IMR-90 (cell line): ENCODE measurements around the gene GSN. TPM values are rescaled to one million over a fixed set of nuclear protein-coding genes. Genes with fewer than 3 reads are reported as not detected.

Experiments used
- ATAC-seq: fragments of 200-7000 bp; cut with Tn5 transposase; 2 replicates; pipeline ENCODE4 v1.9.1; 2020; ENCODE audit warnings: low read depth, mild to moderate bottlenecking, moderate library complexity
- BruUV-seq: library from RNA; stranded (reverse); fragments of 400-500 nt; replicated peaks from 2 replicates; lab custom pipeline; 2021; lab: Mats Ljungman, UMichigan
- CTCF ChIA-PET: fragments of 300-600 bp; formaldehyde crosslinking; extraction: SDS; loops from one replicate; lab custom pipeline; 2021; ENCODE audit warnings: antibody characterized with exemption; lab: Yijun Ruan, JAX
- POLR2A ChIA-PET: fragments of 300-600 bp; sonication (Branson Sonifier 250); formaldehyde crosslinking; loops from one replicate; lab custom pipeline; 2022; ENCODE audit warnings: antibody characterized with exemption; ENCODE audit not compliant: unreplicated experiment; lab: Charles Lee
- DNase-seq: peaks from one replicate; pipeline ENCODE4 v3.0.0; 2013
- H2AFZ ChIP-seq: replicated peaks from 2 replicates; pipeline ENCODE3; 2013; ENCODE audit warnings: low read length, mild to moderate bottlenecking; ENCODE audit not compliant: poor library complexity
- H2AK5ac ChIP-seq: 2 replicates; pipeline ENCODE4 v1.6.1; 2013; ENCODE audit warnings: low read depth, low read length, inconsistent platforms
- H2AK9ac ChIP-seq: replicated peaks from 2 replicates; pipeline ENCODE3; 2013; ENCODE audit warnings: mild to moderate bottlenecking, low read depth, low read length, moderate library complexity; ENCODE audit not compliant: poor library complexity
- H2BK120ac ChIP-seq: 2 replicates; pipeline ENCODE4 v1.6.1; 2013; ENCODE audit warnings: low read depth, low read length, inconsistent platforms
- H2BK15ac ChIP-seq: 3 replicates; pipeline ENCODE4 v1.6.1; 2013; ENCODE audit warnings: low read depth, low read length, inconsistent platforms
- H2BK20ac ChIP-seq: 2 replicates; pipeline ENCODE4 v1.6.1; 2013; ENCODE audit warnings: low read depth, mild to moderate bottlenecking, inconsistent platforms, low read length, moderate library complexity
- H2BK5ac ChIP-seq: 2 replicates; pipeline ENCODE4 v1.6.1; 2013; ENCODE audit warnings: mild to moderate bottlenecking, low read depth, low read length, inconsistent platforms; ENCODE audit not compliant: poor library complexity, severe bottlenecking
- H3K14ac ChIP-seq: replicated peaks from 2 replicates; pipeline ENCODE4 v1.6.1; 2013; ENCODE audit warnings: low read depth, low read length, inconsistent platforms
- H3K18ac ChIP-seq: 2 replicates; pipeline ENCODE4 v1.6.1; 2013; ENCODE audit warnings: low read depth, low read length, control low read depth
- H3K23ac ChIP-seq: 2 replicates; pipeline ENCODE4 v1.6.1; 2013; ENCODE audit warnings: low read depth, low read length, inconsistent platforms
- H3K27ac ChIP-seq: 2 replicates; pipeline ENCODE4 v1.5.1; 2013; ENCODE audit warnings: mild to moderate bottlenecking, control low read depth, low read length; ENCODE audit not compliant: insufficient read depth
- H3K27me3 ChIP-seq: 2 replicates; pipeline ENCODE4 v1.6.1; 2013; ENCODE audit warnings: low read length; ENCODE audit not compliant: control insufficient read depth, insufficient read depth
- H3K36me3 ChIP-seq: 2 replicates; pipeline ENCODE4 v1.6.1; 2013; ENCODE audit warnings: low read length, mixed read lengths; ENCODE audit not compliant: control insufficient read depth, insufficient read depth
- H3K4ac ChIP-seq: 2 replicates; pipeline ENCODE4 v1.6.1; 2013; ENCODE audit warnings: low read depth, low read length, inconsistent platforms
- H3K4me1 ChIP-seq: 2 replicates; pipeline ENCODE4 v1.6.1; 2013; ENCODE audit warnings: low read length, mixed read lengths; ENCODE audit not compliant: control insufficient read depth, insufficient read depth
- H3K4me2 ChIP-seq: 2 replicates; pipeline ENCODE4 v1.6.1; 2013; ENCODE audit warnings: low read depth, mild to moderate bottlenecking, control low read depth, low read length, moderate library complexity
- H3K4me3 ChIP-seq: 2 replicates; pipeline ENCODE4 v1.5.1; 2013; ENCODE audit warnings: low read depth, mild to moderate bottlenecking, control low read depth, low read length, moderate library complexity; ENCODE audit not compliant: insufficient read depth
- H3K56ac ChIP-seq: 2 replicates; pipeline ENCODE4 v1.6.1; 2013; ENCODE audit warnings: low read length, inconsistent platforms; ENCODE audit not compliant: insufficient read depth; ENCODE audit errors: extremely low read depth
- H3K79me1 ChIP-seq, 2 experiments: 2 replicates each; pipeline ENCODE4 v1.6.1; 2013; ENCODE audit warnings: low read length in 2 of 2, inconsistent platforms in 1 of 2, low read depth in 1 of 2
- H3K9ac ChIP-seq: 2 replicates; pipeline ENCODE4 v1.6.1; 2013; ENCODE audit warnings: low read depth, low read length, control low read depth
- H3K9me1 ChIP-seq: 2 replicates; pipeline ENCODE4 v1.6.1; 2013; ENCODE audit warnings: low read length, inconsistent platforms; ENCODE audit not compliant: insufficient read depth
- H3K9me3 ChIP-seq: 2 replicates; pipeline ENCODE4 v1.6.1; 2013; ENCODE audit warnings: low read length; ENCODE audit not compliant: control insufficient read depth, insufficient read depth
- H4K20me1 ChIP-seq: 2 replicates; pipeline ENCODE4 v1.6.1; 2013; ENCODE audit warnings: low read length, inconsistent platforms; ENCODE audit not compliant: insufficient read depth
- H4K5ac ChIP-seq: 2 replicates; pipeline ENCODE4 v1.6.1; 2013; ENCODE audit warnings: mild to moderate bottlenecking, low read depth, low read length, control low read depth
- H4K8ac ChIP-seq, 2 experiments: 2 replicates each; pipeline ENCODE4 v1.6.1; 2013; ENCODE audit warnings: low read depth in 2 of 2, low read length in 2 of 2, control low read depth in 1 of 2, inconsistent platforms in 1 of 2
- H4K91ac ChIP-seq: 2 replicates; pipeline ENCODE4 v1.6.1; 2013; ENCODE audit warnings: low read depth, low read length, inconsistent platforms; ENCODE audit not compliant: insufficient read depth
- RCOR1 ChIP-seq: IDR thresholded peaks from 2 replicates; pipeline ENCODE4 v1.6.1; 2012; ENCODE audit warnings: mild to moderate bottlenecking, low read length, improper control_type of control experiment; ENCODE audit not compliant: insufficient replicate concordance
- dilution Hi-C: fragments of 300-500 bp; cut with HindIII; formaldehyde crosslinking; loops from one replicate; pipeline ENCODE4 v1.14.3; 2018; ENCODE audit warnings: low sequenced_read_pairs; ENCODE audit not compliant: unreplicated experiment
- in situ Hi-C: fragments of 300-500 bp; cut with MboI; formaldehyde crosslinking; loops from 3 replicates; pipeline ENCODE4 v1.14.3; 2019; ENCODE audit warnings: low sequenced_read_pairs, inconsistent platforms, mixed read lengths
- intact Hi-C: fragments of 100-400 bp; cut with micrococcal nuclease; formaldehyde crosslinking; loops from 2 replicates; pipeline ENCODE4 v1.10.0; 2022
- polyA plus RNA-seq, 3 experiments: library from polyadenylated mRNA; depleted of rRNA; stranded (reverse); fragments of >200 nt; gene quantifications; 2 replicates each; pipeline ENCODE4 v1.2.3, GENCODE V29; 2012; ENCODE audit warnings: low replicate concordance in 1 of 3
- total RNA-seq: library from RNA; depleted of rRNA; stranded (reverse); fragments of >200 nt; gene quantifications from 2 replicates; pipeline ENCODE4 v1.2.3, GENCODE V29; 2012; rRNA removed

Gene GSN
- total and polyA plus RNA-seq, 2 of the 4 experiments (the other 2 are of a cell fraction): 495 to 547 TPM

DNA sequence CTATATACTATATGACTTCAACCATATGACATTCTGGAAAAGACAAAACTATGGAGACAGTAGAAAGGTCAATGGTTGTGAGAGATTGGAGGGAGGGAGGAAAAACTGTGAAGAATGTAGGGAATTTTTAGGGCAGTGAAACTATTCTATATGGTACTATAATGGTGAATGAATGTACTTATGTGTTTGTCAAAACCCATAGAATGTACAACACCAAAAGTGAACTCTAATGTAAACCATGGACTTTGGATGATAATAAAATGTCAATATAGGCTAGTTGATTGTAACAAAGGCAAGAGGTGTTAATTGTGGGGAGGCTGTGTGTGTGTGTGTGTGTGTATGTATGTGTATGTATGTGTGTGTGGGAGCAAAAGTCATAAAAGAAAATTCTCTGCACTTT is 112.9 kb downstream of the GSN start:
- Histone ChIP-seq H3K9me3 (no peaks in the 10 kb centered on the region), H3K27ac (no peak overlapping the region), H2BK15ac (no peak overlapping the region), H2BK120ac (no peak overlapping the region), H4K8ac (no peak overlapping the region), H3K9ac (no peak overlapping the region), H3K36me3 (no peaks in the 10 kb centered on the region), H3K14ac (no peak overlapping the region), H2AK5ac (no peak overlapping the region), H3K4me2 (no peak overlapping the region), H3K27me3 (no peaks in the 10 kb centered on the region), H3K18ac (no peak overlapping the region), H4K91ac (no peak overlapping the region), H3K79me1 (no peaks in the 10 kb centered on the region), H2BK20ac (no peak overlapping the region), H2AK9ac (no peak overlapping the region), H2BK5ac (no peak overlapping the region), H3K9me1 (no peaks in the 10 kb centered on the region), H4K20me1 (no peaks in the 10 kb centered on the region), H2AFZ (no peak overlapping the region), H3K4me3 (no peak overlapping the region), H3K4ac (no peak overlapping the region), H3K23ac (no peak overlapping the region), H4K5ac (no peak overlapping the region), H3K4me1 (peaks cover 1% of the 10 kb centered on the region; the same call in 1 of the 2 replicates), H3K56ac (no peak overlapping the region)
- CTCF ChIA-PET: no interaction called here
- BruUV-seq: no TSS peak
- intact Hi-C loops: no loop called here
- TF ChIP-seq RCOR1: no peak
- POLR2A ChIA-PET: no interaction called here
- in situ Hi-C loops: loop anchor here (10.0 to 25.0 kb wide), 3 partner anchors 64 to 619 kb away; no protein-coding TSS in a partner anchor
- DNase-seq (no peak), ATAC-seq (no peak)
- dilution Hi-C loops: no loop called here

Other genes starting within 250 kb of the GSN start
- 2.3 and 2.8 TPM in 2 replicates for gene C5, start 217.9 kb upstream of the GSN start, total RNA-seq
- 1.0 and 1.5 TPM in 2 replicates for gene C5, start 217.9 kb upstream of the GSN start, polyA plus RNA-seq (2012; rRNA removed)
- 7.3 and 10.6 TPM in 2 replicates for gene CNTRL, start 193.2 kb upstream of the GSN start, total RNA-seq
- gene CNTRL, start 193.2 kb upstream of the GSN start, polyA plus RNA-seq (2012; rRNA removed): 3.6 and 4.5 TPM in 2 replicates
- 20.1 and 36.1 TPM in 2 replicates for gene RAB14, start 66.3 kb upstream of the GSN start, total RNA-seq
- 22.8 and 29.3 TPM in 2 replicates for gene RAB14, start 66.3 kb upstream of the GSN start, polyA plus RNA-seq (2012; rRNA removed)
- gene STOM, start 102.1 kb downstream of the GSN start, total RNA-seq: 84.8 and 103 TPM in 2 replicates
- 67.6 and 78.4 TPM in 2 replicates for gene STOM, start 102.1 kb downstream of the GSN start, polyA plus RNA-seq (2012; rRNA removed)
- gene GGTA1, start 231.7 kb downstream of the GSN start, total RNA-seq: not detected in 2 replicates
- gene GGTA1, start 231.7 kb downstream of the GSN start, polyA plus RNA-seq (2012; rRNA removed): not detected in 2 replicates